ENCODE data around the gene PSMB1.
A peak's percentile ranks its signal among the peaks of the same experiment; 100 is the strongest.
"Not testable (repeated sequence)": the region's sequence is repeated elsewhere in the genome, so short reads cannot be mapped to it uniquely, and the experiment has no call there.

PSMB1 gene

GRCh38 chr6:170554796-170555137, 1.7 kb upstream of the PSMB1 start:
- H3K27ac Mint-ChIP-seq: no peak overlapping the region
- no peaks in the 10 kb centered on the region for H3K27me3 Mint-ChIP-seq
- H3K9me3 Mint-ChIP-seq: no peaks in the 10 kb centered on the region
- H3K4me3 Mint-ChIP-seq: no peak overlapping the region
- H3K36me3 Mint-ChIP-seq: peaks cover 21% of the 10 kb centered on the region
- ATAC-seq (ENCODE audit: low read depth) (no peak), DNase-seq (ENCODE audit: low spot score in 2 of 2) (no peak)
- H3K4me1 Mint-ChIP-seq: peaks cover 26% of the 10 kb centered on the region

- Mint-ChIP-seq H3K4me1 (peaks cover 22% of the 10 kb centered on the region), H3K4me3 (no peak within 1 kb of the TSS), H3K27ac (no peak within 1 kb of the TSS), H3K27me3 (no peaks in the 10 kb centered on the region), H3K36me3 (peaks cover 18% of the 10 kb centered on the region), H3K9me3 (no peaks in the 10 kb centered on the region)
- ATAC-seq (ENCODE audit: low read depth) (peak; percentile 89), DNase-seq (ENCODE audit: low spot score in 2 of 2) (peak; percentile 95 to 96)
These were observed 1.1 kb upstream of the PSMB1 start, which contains the start of gene TBP for GRCh38 chr6:170554013-170554795. TBP (plus strand) TSS chr6:170554369; CDS start chr6:170557030, 2,661 bp downstream.

GRCh38 chr6:170553534-170554012, 466 bp upstream of the PSMB1 start:
- Mint-ChIP-seq H3K36me3 (peaks cover 18% of the 10 kb centered on the region), H3K4me3 (no peak overlapping the region), H3K4me1 (peaks cover 25% of the 10 kb centered on the region), H3K9me3 (no peaks in the 10 kb centered on the region), H3K27me3 (no peaks in the 10 kb centered on the region), H3K27ac (no peak overlapping the region)
- ATAC-seq (ENCODE audit: low read depth) (peak; percentile 49), DNase-seq (ENCODE audit: low spot score in 2 of 2) (no peak)

- Mint-ChIP-seq H3K9me3 (no peaks in the 10 kb centered on the region), H3K4me3 (no peak overlapping the region), H3K27me3 (no peaks in the 10 kb centered on the region), H3K27ac (peak overlapping the region; percentile 53), H3K36me3 (peaks cover 28% of the 10 kb centered on the region), H3K4me1 (peaks cover 17% of the 10 kb centered on the region)
- DNase-seq (ENCODE audit: low spot score in 2 of 2) (no peak), ATAC-seq (ENCODE audit: low read depth) (no peak)
These were observed 7.7 kb downstream of the PSMB1 start for GRCh38 chr6:170545405-170545804.

GRCh38 chr6:170542031-170542719, 10.9 kb downstream of the PSMB1 start:
- Mint-ChIP-seq H3K4me3 (no peak overlapping the region), H3K27ac (no peak overlapping the region), H3K36me3 (peaks cover 28% of the 10 kb centered on the region), H3K27me3 (no peaks in the 10 kb centered on the region), H3K4me1 (peaks cover 6% of the 10 kb centered on the region), H3K9me3 (no peaks in the 10 kb centered on the region)
- DNase-seq (ENCODE audit: low spot score in 2 of 2) (no peak), ATAC-seq (ENCODE audit: low read depth) (no peak)

GRCh38 chr6:170537329-170537728, 15.8 kb downstream of the PSMB1 start:
- H3K27me3 Mint-ChIP-seq: no peaks in the 10 kb centered on the region
- H3K36me3 Mint-ChIP-seq: peaks cover 38% of the 10 kb centered on the region
- H3K4me1 Mint-ChIP-seq: peaks cover 2% of the 10 kb centered on the region
- no peaks in the 10 kb centered on the region for H3K9me3 Mint-ChIP-seq
- H3K4me3 Mint-ChIP-seq: no peak overlapping the region
- no peak overlapping the region for H3K27ac Mint-ChIP-seq
- DNase-seq (ENCODE audit: low spot score in 2 of 2): no peak
- ATAC-seq (ENCODE audit: low read depth): no peak

GRCh38 chr6:170536671-170537070, 16.4 kb downstream of the PSMB1 start:
- Mint-ChIP-seq H3K36me3 (peaks cover 37% of the 10 kb centered on the region), H3K4me3 (no peak overlapping the region), H3K9me3 (no peaks in the 10 kb centered on the region), H3K27me3 (no peaks in the 10 kb centered on the region), H3K27ac (no peak overlapping the region), H3K4me1 (peaks cover 2% of the 10 kb centered on the region)
- DNase-seq (ENCODE audit: low spot score in 2 of 2): no peak
- ATAC-seq (ENCODE audit: low read depth): no peak

- DNase-seq (ENCODE audit: low spot score in 2 of 2): no peak
- peaks cover 34% of the 10 kb centered on the region for H3K36me3 Mint-ChIP-seq
- no peaks in the 10 kb centered on the region for H3K27me3 Mint-ChIP-seq
- ATAC-seq (ENCODE audit: low read depth): no peak
- H3K9me3 Mint-ChIP-seq: no peaks in the 10 kb centered on the region
- H3K4me3 Mint-ChIP-seq: no peak overlapping the region
- H3K27ac Mint-ChIP-seq: no peak overlapping the region
- no peaks in the 10 kb centered on the region for H3K4me1 Mint-ChIP-seq
These were observed 18.1 kb downstream of the PSMB1 start for GRCh38 chr6:170535004-170535403.

- no peak for DNase-seq (ENCODE audit: low spot score in 2 of 2)
- no peaks in the 10 kb centered on the region for H3K9me3 Mint-ChIP-seq
- H3K27me3 Mint-ChIP-seq: no peaks in the 10 kb centered on the region
- ATAC-seq (ENCODE audit: low read depth): no peak
- H3K4me1 Mint-ChIP-seq: no peaks in the 10 kb centered on the region
- H3K4me3 Mint-ChIP-seq: no peak overlapping the region
- no peak overlapping the region for H3K27ac Mint-ChIP-seq
- peaks cover 29% of the 10 kb centered on the region for H3K36me3 Mint-ChIP-seq
These were observed 19.3 kb downstream of the PSMB1 start for GRCh38 chr6:170533792-170534191.

GRCh38 chr6:170532867-170533488, 20.1 kb downstream of the PSMB1 start:
- DNase-seq (ENCODE audit: low spot score in 2 of 2): no peak
- Mint-ChIP-seq H3K9me3 (no peaks in the 10 kb centered on the region), H3K4me1 (no peaks in the 10 kb centered on the region)

GRCh38 chr6:170529839-170530469, 23.2 kb downstream of the PSMB1 start:
- Mint-ChIP-seq H3K27ac (no peak overlapping the region), H3K9me3 (no peaks in the 10 kb centered on the region), H3K4me1 (no peaks in the 10 kb centered on the region), H3K36me3 (peaks cover 4% of the 10 kb centered on the region), H3K4me3 (no peak overlapping the region), H3K27me3 (no peaks in the 10 kb centered on the region)
- ATAC-seq (ENCODE audit: low read depth) (peak; percentile 70), DNase-seq (ENCODE audit: low spot score in 2 of 2) (peak; percentile 47 to 56)

More at GRCh38 chr6:170532867-170533488, 20.1 kb downstream of the PSMB1 start:
- Mint-ChIP-seq H3K27ac (peak overlapping the region; percentile 31), H3K4me3 (no peak overlapping the region), H3K27me3 (no peaks in the 10 kb centered on the region), H3K36me3 (peaks cover 26% of the 10 kb centered on the region)
- no peak for ATAC-seq (ENCODE audit: low read depth)

GRCh38 chr6:170527995-170528394, 25.1 kb downstream of the PSMB1 start:
- H3K27ac Mint-ChIP-seq; H3K36me3 Mint-ChIP-seq; H3K4me3 Mint-ChIP-seq; ATAC-seq (ENCODE audit: low read depth); H3K9me3 Mint-ChIP-seq; H3K4me1 Mint-ChIP-seq; DNase-seq (ENCODE audit: low spot score in 2 of 2); H3K27me3 Mint-ChIP-seq: not testable (repeated sequence)

- Mint-ChIP-seq H3K9me3 (no peaks in the 10 kb centered on the region), H3K27me3 (peaks cover 2% of the 10 kb centered on the region), H3K27ac (no peak overlapping the region), H3K36me3 (no peaks in the 10 kb centered on the region), H3K4me3 (no peak overlapping the region), H3K4me1 (no peaks in the 10 kb centered on the region)
- no peak for ATAC-seq (ENCODE audit: low read depth)
- DNase-seq (ENCODE audit: low spot score in 2 of 2): no peak
These were observed 27.3 kb downstream of the PSMB1 start for GRCh38 chr6:170525795-170526194.

- H3K27me3 Mint-ChIP-seq: peaks cover 6% of the 10 kb centered on the region
- no peak for ATAC-seq (ENCODE audit: low read depth)
- H3K36me3 Mint-ChIP-seq: no peaks in the 10 kb centered on the region
- H3K9me3 Mint-ChIP-seq: no peaks in the 10 kb centered on the region
- H3K27ac Mint-ChIP-seq: no peak overlapping the region
- no peak for DNase-seq (ENCODE audit: low spot score in 2 of 2)
- H3K4me1 Mint-ChIP-seq: no peaks in the 10 kb centered on the region
- H3K4me3 Mint-ChIP-seq: no peak overlapping the region
These were observed 29.0 kb downstream of the PSMB1 start for GRCh38 chr6:170524172-170524502.
